GM12864 (cell line): ENCODE results near the gene RELN.

ENCODE experiments used
- DNase-seq: peaks from one replicate; pipeline ENCODE4 v3.0.0-alpha.2; 2011; ENCODE audit warnings: low read depth
- H3K4me3 ChIP-seq: 2 replicates; pipeline ENCODE4 v1.5.1; 2011; ENCODE audit warnings: mild to moderate bottlenecking, low read depth, low read length, control low read depth
- TF ChIP-seq, protein P1 (sequence below): IDR thresholded peaks from 2 replicates; pipeline ENCODE4 v1.5.1; 2011; ENCODE audit warnings: low read depth, mild to moderate bottlenecking, moderate library complexity, low read length, control low read depth, inconsistent platforms; ENCODE audit errors: missing control alignments

Gene RELN

GRCh38 chr7:103717574-103717973 lies 271.9 kb downstream of the RELN start:
- no peak overlapping the region for H3K4me3 ChIP-seq
- TF ChIP-seq, protein P1, sequence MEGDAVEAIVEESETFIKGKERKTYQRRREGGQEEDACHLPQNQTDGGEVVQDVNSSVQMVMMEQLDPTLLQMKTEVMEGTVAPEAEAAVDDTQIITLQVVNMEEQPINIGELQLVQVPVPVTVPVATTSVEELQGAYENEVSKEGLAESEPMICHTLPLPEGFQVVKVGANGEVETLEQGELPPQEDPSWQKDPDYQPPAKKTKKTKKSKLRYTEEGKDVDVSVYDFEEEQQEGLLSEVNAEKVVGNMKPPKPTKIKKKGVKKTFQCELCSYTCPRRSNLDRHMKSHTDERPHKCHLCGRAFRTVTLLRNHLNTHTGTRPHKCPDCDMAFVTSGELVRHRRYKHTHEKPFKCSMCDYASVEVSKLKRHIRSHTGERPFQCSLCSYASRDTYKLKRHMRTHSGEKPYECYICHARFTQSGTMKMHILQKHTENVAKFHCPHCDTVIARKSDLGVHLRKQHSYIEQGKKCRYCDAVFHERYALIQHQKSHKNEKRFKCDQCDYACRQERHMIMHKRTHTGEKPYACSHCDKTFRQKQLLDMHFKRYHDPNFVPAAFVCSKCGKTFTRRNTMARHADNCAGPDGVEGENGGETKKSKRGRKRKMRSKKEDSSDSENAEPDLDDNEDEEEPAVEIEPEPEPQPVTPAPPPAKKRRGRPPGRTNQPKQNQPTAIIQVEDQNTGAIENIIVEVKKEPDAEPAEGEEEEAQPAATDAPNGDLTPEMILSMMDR: no peak
- DNase-seq: no peak

GRCh38 chr7:103715376-103716120 lies 273.9 kb downstream of the RELN start:
- no peak for DNase-seq
- TF ChIP-seq, protein P1: no peak
- H3K4me3 ChIP-seq: no peak overlapping the region

GRCh38 chr7:103714376-103714927 lies 275.0 kb downstream of the RELN start:
- TF ChIP-seq, protein P1: no peak
- no peak overlapping the region for H3K4me3 ChIP-seq
- no peak for DNase-seq

DNA sequence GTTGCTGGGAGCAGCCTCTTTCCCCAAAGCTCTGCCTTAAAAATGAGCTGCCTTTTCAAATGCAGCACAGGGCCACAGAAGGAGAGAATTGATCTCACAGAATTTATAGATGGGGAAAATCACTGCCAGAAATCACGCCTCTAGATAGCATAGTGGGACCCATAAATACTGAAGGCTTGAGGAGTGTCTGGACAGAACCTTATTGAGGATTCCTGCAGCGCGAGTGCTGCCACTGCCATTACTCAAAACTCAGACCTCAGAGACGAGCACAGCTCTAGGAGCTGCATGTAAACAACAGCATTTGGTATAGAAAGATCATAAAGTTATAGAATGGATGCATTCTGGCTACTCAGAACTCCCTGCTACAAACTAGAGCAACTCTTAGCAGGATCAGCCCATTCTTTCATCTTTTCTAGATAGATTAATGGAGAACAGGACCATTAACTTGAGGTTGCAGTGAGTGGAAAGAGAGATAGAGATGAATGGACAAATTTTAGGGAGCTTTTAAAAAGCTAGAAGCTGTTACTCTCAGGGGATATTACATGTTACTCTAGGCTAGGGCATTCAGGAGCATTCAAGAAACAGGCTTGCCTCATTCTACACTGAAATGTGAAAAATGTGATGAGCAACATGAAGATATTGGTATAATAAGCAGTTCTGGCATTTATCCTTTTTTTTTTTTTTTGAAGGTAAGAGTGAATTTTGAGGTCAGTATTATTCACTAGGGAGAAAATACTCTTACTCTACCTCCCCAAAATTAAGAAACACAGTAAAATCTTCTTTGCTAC lies 276.3 kb downstream of the RELN start:
- DNase-seq: no peak
- TF ChIP-seq, protein P1: no peak
- H3K4me3 ChIP-seq: no peak overlapping the region

DNA sequence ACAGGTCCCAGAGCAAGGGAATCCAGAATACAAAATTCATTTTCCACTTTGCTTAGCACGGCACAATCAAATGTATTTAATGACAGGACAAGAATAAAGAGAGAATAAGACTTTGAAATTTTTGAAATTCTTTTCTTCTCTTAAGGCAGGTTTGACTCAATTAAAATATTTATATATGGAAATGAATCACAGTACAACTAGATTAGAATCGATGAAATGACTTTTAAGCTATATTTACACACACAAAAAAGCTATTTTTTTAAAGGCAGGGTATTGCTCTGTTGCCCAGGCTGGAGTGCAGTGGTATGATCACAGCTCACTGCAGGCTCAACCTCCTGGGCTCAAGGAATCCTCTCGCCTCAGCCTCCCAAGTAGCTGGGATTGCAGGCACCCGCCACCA lies 278.0 kb downstream of the RELN start:
- no peak for DNase-seq
- H3K4me3 ChIP-seq: no peak overlapping the region
- TF ChIP-seq, protein P1: no peak

- DNase-seq: no peak
Measured at GRCh38 chr7:103710247-103710646, 279.2 kb downstream of the RELN start.

More at GRCh38 chr7:103710247-103710646, 279.2 kb downstream of the RELN start:
- H3K4me3 ChIP-seq: no peak overlapping the region
- TF ChIP-seq, protein P1: no peak
